GM18498 (cell line): ENCODE data around the gene SH3RF1.
A peak's percentile ranks its signal among the peaks of the same experiment; 100 is the strongest.
"Not testable (repeated sequence)": the region's sequence is repeated elsewhere in the genome, so short reads cannot be mapped to it uniquely, and the experiment has no call there.

Experiments
- ATAC-seq: cut with Tn5 transposase; IDR thresholded peaks from one replicate; pipeline ENCODE4 v1.9.1; 2021; ENCODE audit warnings: mild to moderate bottlenecking, moderate library complexity; ENCODE audit not compliant: unreplicated experiment

The SH3RF1 gene

GRCh38 chr4:169277838-169278237 lies 7.1 kb upstream of the SH3RF1 start:
- not testable (repeated sequence) for ATAC-seq

- no peak for ATAC-seq
Measured at GRCh38 chr4:169275180-169275579, 4.4 kb upstream of the SH3RF1 start.

- ATAC-seq = no peak
Measured at GRCh38 chr4:169274033-169274432, 3.3 kb upstream of the SH3RF1 start.

- ATAC-seq = no peak
Measured at GRCh38 chr4:169272265-169272886, 1.6 kb upstream of the SH3RF1 start.

GRCh38 chr4:169271692-169272007 lies 894 bp upstream of the SH3RF1 start:
- ATAC-seq = no peak

GRCh38 chr4:169269916-169270809 lies 593 bp downstream of the SH3RF1 start:
- peak; percentile 47 for ATAC-seq

- no peak for ATAC-seq
Measured at GRCh38 chr4:169268951-169269760, 1.6 kb downstream of the SH3RF1 start.

- no peak for ATAC-seq
Measured at GRCh38 chr4:169267070-169267469, 3.7 kb downstream of the SH3RF1 start.

GRCh38 chr4:169266661-169267060 lies 4.1 kb downstream of the SH3RF1 start:
- ATAC-seq = no peak

- ATAC-seq = no peak
Measured at GRCh38 chr4:169266081-169266480, 4.7 kb downstream of the SH3RF1 start.

- no peak for ATAC-seq
Measured at GRCh38 chr4:169263791-169264392, 6.9 kb downstream of the SH3RF1 start.

GRCh38 chr4:169260217-169260866 lies 10.4 kb downstream of the SH3RF1 start:
- ATAC-seq = no peak

- ATAC-seq = no peak
Measured at GRCh38 chr4:169259271-169259670, 11.5 kb downstream of the SH3RF1 start.

GRCh38 chr4:169258141-169258540 lies 12.6 kb downstream of the SH3RF1 start:
- ATAC-seq = no peak

- no peak for ATAC-seq
Measured at GRCh38 chr4:169256856-169257761, 13.6 kb downstream of the SH3RF1 start.

- ATAC-seq = no peak
Measured at GRCh38 chr4:169256101-169256612, 14.6 kb downstream of the SH3RF1 start.

- no peak for ATAC-seq
Measured at GRCh38 chr4:169254546-169254983, 16.2 kb downstream of the SH3RF1 start.

GRCh38 chr4:169253904-169254303 lies 16.9 kb downstream of the SH3RF1 start:
- no peak for ATAC-seq

- no peak for ATAC-seq
Measured at GRCh38 chr4:169253113-169253671, 17.6 kb downstream of the SH3RF1 start.
